GM18861 (cell line): ENCODE results near the gene PTPA.
"Not testable (repeated sequence)": the region's sequence is repeated elsewhere in the genome, so short reads cannot be mapped to it uniquely, and the experiment has no call there.

Experiments used
- ATAC-seq: cut with Tn5 transposase; IDR thresholded peaks from one replicate; pipeline ENCODE4 v1.9.1; 2021; ENCODE audit not compliant: unreplicated experiment

PTPA gene

GRCh38 chr9:129197045-129197444, 85.8 kb downstream of the PTPA start:
- ATAC-seq = not testable (repeated sequence)

- no peak for ATAC-seq
Observed at GRCh38 chr9:129197978-129198318, 86.7 kb downstream of the PTPA start.
